ENCODE measurements around the gene GSDME.

DNA sequence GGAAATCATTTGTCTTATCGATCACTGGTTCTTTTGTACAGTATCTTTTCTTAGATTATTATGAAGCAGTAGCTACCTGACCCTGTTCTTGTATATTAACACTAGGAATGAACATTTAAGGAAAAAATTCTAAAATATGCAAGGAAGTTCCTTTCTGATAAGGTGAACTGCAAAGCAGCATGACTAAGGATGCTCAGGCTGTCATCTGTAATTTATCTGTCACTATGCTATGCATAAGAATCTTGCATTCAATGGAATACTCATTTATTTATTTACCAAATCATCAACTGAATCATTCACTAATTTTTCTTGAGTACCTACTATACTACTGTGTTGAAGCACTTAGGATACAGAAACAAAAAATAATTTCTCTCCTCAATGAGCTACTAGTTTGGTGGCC is 5.8 kb downstream of the GSDME start:
- TF ChIP-seq, protein P1, sequence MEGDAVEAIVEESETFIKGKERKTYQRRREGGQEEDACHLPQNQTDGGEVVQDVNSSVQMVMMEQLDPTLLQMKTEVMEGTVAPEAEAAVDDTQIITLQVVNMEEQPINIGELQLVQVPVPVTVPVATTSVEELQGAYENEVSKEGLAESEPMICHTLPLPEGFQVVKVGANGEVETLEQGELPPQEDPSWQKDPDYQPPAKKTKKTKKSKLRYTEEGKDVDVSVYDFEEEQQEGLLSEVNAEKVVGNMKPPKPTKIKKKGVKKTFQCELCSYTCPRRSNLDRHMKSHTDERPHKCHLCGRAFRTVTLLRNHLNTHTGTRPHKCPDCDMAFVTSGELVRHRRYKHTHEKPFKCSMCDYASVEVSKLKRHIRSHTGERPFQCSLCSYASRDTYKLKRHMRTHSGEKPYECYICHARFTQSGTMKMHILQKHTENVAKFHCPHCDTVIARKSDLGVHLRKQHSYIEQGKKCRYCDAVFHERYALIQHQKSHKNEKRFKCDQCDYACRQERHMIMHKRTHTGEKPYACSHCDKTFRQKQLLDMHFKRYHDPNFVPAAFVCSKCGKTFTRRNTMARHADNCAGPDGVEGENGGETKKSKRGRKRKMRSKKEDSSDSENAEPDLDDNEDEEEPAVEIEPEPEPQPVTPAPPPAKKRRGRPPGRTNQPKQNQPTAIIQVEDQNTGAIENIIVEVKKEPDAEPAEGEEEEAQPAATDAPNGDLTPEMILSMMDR (IDR thresholded peaks at IDR 0.05) = no peak
- TF ChIP-seq POLR2A (IDR thresholded peaks at IDR 0.05) = no peak

All from lower leg skin (tissue), 3 donors.